Measurements from ENCODE around the gene PPM1H.

- TF ChIP-seq POLR2AphosphoS5 (IDR thresholded peaks at IDR 0.05; ENCODE audit: borderline replicate concordance, low read depth, low read length) (no peak), FOXP2 (optimal IDR thresholded peaks at IDR 0.05; ENCODE audit: control extremely low read depth, extremely low read length, insufficient read depth) (no peak), EZH2 (IDR thresholded peaks at IDR 0.05) (no peak)
Measured at GRCh38 chr12:62750941-62751809, 183.8 kb downstream of the PPM1H start.

Data from SK-N-MC (cell line).